ENCODE measurements around the gene TCEAL7.
"Not testable (repeated sequence)": the region's sequence is repeated elsewhere in the genome, so short reads cannot be mapped to it uniquely, and the experiment has no call there.

Gene TCEAL7

GRCh38 chrX:103329991-103330390, at the start of gene TCEAL7:
Gene TCEAL7 (plus strand): TSS chrX:103330239. CDS start chrX:103331404, 1,165 bp downstream.
- DNase-seq (ENCODE audit: low read depth) = peak; percentile 6

GRCh38 chrX:103293118-103293517, 36.9 kb upstream of the TCEAL7 start:
- DNase-seq (ENCODE audit: low read depth) = no peak

- no peak for DNase-seq (ENCODE audit: low read depth)
These were observed 25.3 kb upstream of the TCEAL7 start for GRCh38 chrX:103304705-103305104.

- DNase-seq (ENCODE audit: low read depth) = not testable (repeated sequence)
These were observed 24.4 kb upstream of the TCEAL7 start for GRCh38 chrX:103305666-103306065.

- DNase-seq (ENCODE audit: low read depth) = no peak
These were observed 20.0 kb upstream of the TCEAL7 start for GRCh38 chrX:103309860-103310554.

GRCh38 chrX:103310555-103311398, 19.3 kb upstream of the TCEAL7 start, which contains the start of gene BEX2:
Gene BEX2 (minus strand): TSS chrX:103310990. CDS start chrX:103309976, 1,014 bp downstream.
- DNase-seq (ENCODE audit: low read depth) = peak; percentile 13

GRCh38 chrX:103311399-103311780, 18.6 kb upstream of the TCEAL7 start:
- no peak for DNase-seq (ENCODE audit: low read depth)

- no peak for DNase-seq (ENCODE audit: low read depth)
These were observed 746 bp downstream of the TCEAL7 start for GRCh38 chrX:103330681-103331288.

GRCh38 chrX:103338663-103339062, 8.6 kb downstream of the TCEAL7 start:
- DNase-seq (ENCODE audit: low read depth) = no peak

- peak; percentile 39 for DNase-seq (ENCODE audit: low read depth)
These were observed 13.1 kb downstream of the TCEAL7 start for GRCh38 chrX:103343105-103343504.

GRCh38 chrX:103344606-103345005, 14.6 kb downstream of the TCEAL7 start:
- DNase-seq (ENCODE audit: low read depth) = no peak

- no peak for DNase-seq (ENCODE audit: low read depth)
These were observed 17.8 kb downstream of the TCEAL7 start for GRCh38 chrX:103347682-103348397.

- DNase-seq (ENCODE audit: low read depth) = peak; percentile 78
These were observed 26.2 kb downstream of the TCEAL7 start, which contains the start of gene TCEAL9 for GRCh38 chrX:103356130-103356798. Gene TCEAL9 (plus strand): TSS chrX:103356506. CDS start chrX:103357685, 1,179 bp downstream.

- no peak for DNase-seq (ENCODE audit: low read depth)
These were observed 26.8 kb downstream of the TCEAL7 start for GRCh38 chrX:103356858-103357257.

- DNase-seq (ENCODE audit: low read depth) = no peak
These were observed 27.8 kb downstream of the TCEAL7 start for GRCh38 chrX:103357871-103358270.

- DNase-seq (ENCODE audit: low read depth) = not testable (repeated sequence)
These were observed 29.6 kb downstream of the TCEAL7 start for GRCh38 chrX:103359605-103360004.

GRCh38 chrX:103360092-103360491, 30.1 kb downstream of the TCEAL7 start:
- DNase-seq (ENCODE audit: low read depth) = no peak

- no peak for DNase-seq (ENCODE audit: low read depth)
These were observed 30.9 kb downstream of the TCEAL7 start for GRCh38 chrX:103360916-103361315.

- no peak for DNase-seq (ENCODE audit: low read depth)
These were observed 31.8 kb downstream of the TCEAL7 start for GRCh38 chrX:103361798-103362197.

- DNase-seq (ENCODE audit: low read depth) = no peak
These were observed 32.4 kb downstream of the TCEAL7 start for GRCh38 chrX:103362474-103362873.

- no peak for DNase-seq (ENCODE audit: low read depth)
These were observed 33.0 kb downstream of the TCEAL7 start for GRCh38 chrX:103363046-103363445.
